NCI-H1417 treated with DMSO at 0.1 percent for 48 hours (cell line): ENCODE measurements around the gene CA5B.
"Not testable (repeated sequence)": the region's sequence is repeated elsewhere in the genome, so short reads cannot be mapped to it uniquely, and the experiment has no call there.

Experiments used
- DNase-seq: peaks from one replicate; lab custom pipeline; 2025; lab: John Stamatoyannopoulos, UW

Gene CA5B

GRCh38 chrX:15737959-15738902, at the start of gene CA5B:
Gene CA5B (plus strand): TSS chrX:15738270. CDS start chrX:15750024, 11,754 bp downstream.
- DNase-seq, result no peak

- no peak for DNase-seq
These were observed 43.1 kb upstream of the CA5B start for GRCh38 chrX:15694941-15695451.

- no peak for DNase-seq
These were observed 41.6 kb upstream of the CA5B start for GRCh38 chrX:15696516-15696915.

- DNase-seq, result no peak
These were observed 35.3 kb upstream of the CA5B start for GRCh38 chrX:15702488-15703371.

- DNase-seq, result not testable (repeated sequence)
These were observed 34.3 kb upstream of the CA5B start for GRCh38 chrX:15703809-15704208.

GRCh38 chrX:15704273-15704672, 33.8 kb upstream of the CA5B start:
- not testable (repeated sequence) for DNase-seq

- peak; percentile 12 for DNase-seq
These were observed 23.5 kb upstream of the CA5B start for GRCh38 chrX:15714529-15714928.

- DNase-seq, result no peak
These were observed 19.6 kb upstream of the CA5B start for GRCh38 chrX:15718283-15718970.

- DNase-seq, result no peak
These were observed 18.6 kb upstream of the CA5B start for GRCh38 chrX:15719324-15719968.

- DNase-seq, result no peak
These were observed 16.2 kb upstream of the CA5B start for GRCh38 chrX:15721911-15722310.

- no peak for DNase-seq
These were observed 14.1 kb upstream of the CA5B start for GRCh38 chrX:15723887-15724517.

GRCh38 chrX:15724911-15725310, 13.2 kb upstream of the CA5B start:
- DNase-seq, result no peak

GRCh38 chrX:15731368-15731767, 6.7 kb upstream of the CA5B start:
- DNase-seq, result not testable (repeated sequence)

- no peak for DNase-seq
These were observed 696 bp upstream of the CA5B start for GRCh38 chrX:15737190-15737958.

GRCh38 chrX:15739886-15740285, 1.8 kb downstream of the CA5B start:
- DNase-seq, result no peak

- DNase-seq, result no peak
These were observed 6.3 kb downstream of the CA5B start for GRCh38 chrX:15744181-15744867.

GRCh38 chrX:15745179-15745578, 7.1 kb downstream of the CA5B start:
- no peak for DNase-seq

GRCh38 chrX:15746651-15747050, 8.6 kb downstream of the CA5B start:
- DNase-seq, result not testable (repeated sequence)

- no peak for DNase-seq
These were observed 9.6 kb downstream of the CA5B start for GRCh38 chrX:15747626-15748173.
